Skeletal muscle tissue (tissue), 4 donors: ENCODE measurements around the gene MYL3. TPM values are rescaled to one million over a fixed set of nuclear protein-coding genes. Genes with fewer than 3 reads are reported as not detected.

ENCODE experiments used
- H3K27ac ChIP-seq: one replicate; pipeline ENCODE4 v1.7.0; 2013; ENCODE audit warnings: mild to moderate bottlenecking, low read depth, low read length, inconsistent platforms
- H3K27me3 ChIP-seq, 3 donors: one replicate each; pipeline ENCODE4 v1.7.0; 2013; ENCODE audit warnings: low read length in 3 of 3; ENCODE audit not compliant: control insufficient read depth in 3 of 3, insufficient read depth in 3 of 3
- H3K36me3 ChIP-seq, 3 donors: one replicate each; pipeline ENCODE4 v1.7.0; 2013; ENCODE audit warnings: low read length in 3 of 3; ENCODE audit not compliant: control insufficient read depth in 3 of 3, insufficient read depth in 3 of 3
- H3K4me1 ChIP-seq, 3 donors: one replicate each; pipeline ENCODE4 v1.7.0; 2013; ENCODE audit warnings: low read length in 3 of 3, mild to moderate bottlenecking in 3 of 3; ENCODE audit not compliant: control insufficient read depth in 3 of 3, insufficient read depth in 3 of 3
- H3K4me3 ChIP-seq, 3 donors: one replicate each; pipeline ENCODE4 v1.7.0; 2013; ENCODE audit warnings: low read length in 3 of 3
- H3K9ac ChIP-seq, 3 donors: one replicate each; pipeline ENCODE4 v1.7.0; 2013; ENCODE audit warnings: low read length in 3 of 3, mild to moderate bottlenecking in 3 of 3, moderate library complexity in 2 of 3, low read depth in 1 of 3
- H3K9me3 ChIP-seq, 3 donors: one replicate each; pipeline ENCODE4 v1.7.0; 2013; ENCODE audit warnings: low read length in 3 of 3; ENCODE audit not compliant: control insufficient read depth in 3 of 3
- total RNA-seq: library from RNA; depleted of rRNA; stranded (reverse); fragments of >200 nt; gene quantifications from one replicate; pipeline ENCODE4 v1.2.3, GENCODE V29; 2014
- donor health status: Osteomylitis.

The MYL3 gene
- total RNA-seq, 1 donor from 2014 or later = 53.2 TPM

DNA sequence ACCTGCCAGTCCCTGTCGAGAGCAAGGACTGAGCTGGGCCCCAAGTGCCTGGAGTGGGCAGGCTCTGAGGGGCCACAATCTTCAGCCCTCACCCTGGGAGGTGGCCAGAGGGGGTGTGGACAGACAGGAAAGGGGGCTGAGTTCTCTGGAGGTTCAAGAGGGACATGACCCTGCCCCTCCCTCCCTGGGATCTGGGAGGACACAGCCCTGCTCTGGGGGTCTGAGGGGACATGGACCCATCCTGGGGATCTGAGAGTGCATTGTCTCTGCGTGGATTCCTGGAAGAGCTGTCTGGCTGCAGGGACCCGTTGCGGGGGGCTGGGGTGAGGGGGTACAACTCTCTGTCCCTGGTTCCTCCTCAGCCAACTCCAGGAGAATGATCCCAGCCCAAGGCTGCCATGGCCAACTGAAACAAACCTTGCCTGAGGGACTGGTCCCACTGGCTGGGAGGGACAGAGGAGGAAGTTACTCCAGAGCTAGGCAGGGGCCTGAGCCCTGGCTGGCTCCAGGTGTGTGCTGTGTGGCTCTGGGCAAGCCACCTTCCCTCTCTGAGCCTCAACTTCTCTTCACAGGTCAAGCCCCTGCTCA is 43.3 kb upstream of the MYL3 start:
- H3K36me3 ChIP-seq = no peaks in the 10 kb centered on the region
- H3K4me3 ChIP-seq = no peak overlapping the region
- no peaks in the 10 kb centered on the region for H3K27me3 ChIP-seq
- no peak overlapping the region for H3K9ac ChIP-seq
- no peak overlapping the region for H3K27ac ChIP-seq
- peaks cover 18% of the 10 kb centered on the region in 3 donors for H3K4me1 ChIP-seq
- H3K9me3 ChIP-seq = no peaks in the 10 kb centered on the region

GRCh38 chr3:46905661-46906451 is 42.6 kb upstream of the MYL3 start:
- H3K27me3 ChIP-seq = no peaks in the 10 kb centered on the region
- H3K27ac ChIP-seq = no peak overlapping the region

GRCh38 chr3:46905213-46905560 is 41.9 kb upstream of the MYL3 start:
- no peaks in the 10 kb centered on the region for H3K36me3 ChIP-seq
- no peaks in the 10 kb centered on the region for H3K9me3 ChIP-seq
- no peak overlapping the region for H3K4me3 ChIP-seq
- no peaks in the 10 kb centered on the region for H3K27me3 ChIP-seq
- no peak overlapping the region for H3K27ac ChIP-seq
- no peak overlapping the region for H3K9ac ChIP-seq
- peaks cover 18 to 20% (median 18%) of the 10 kb centered on the region in 3 donors for H3K4me1 ChIP-seq

More at GRCh38 chr3:46905661-46906451, 42.6 kb upstream of the MYL3 start:
- no peak overlapping the region for H3K4me3 ChIP-seq
- no peak overlapping the region for H3K9ac ChIP-seq
- peaks cover 18% of the 10 kb centered on the region in 3 donors for H3K4me1 ChIP-seq
- H3K36me3 ChIP-seq = no peaks in the 10 kb centered on the region
- H3K9me3 ChIP-seq = no peaks in the 10 kb centered on the region

- H3K4me1 ChIP-seq = peaks cover 14 to 21% (median 14%) of the 10 kb centered on the region in 3 donors
- no peaks in the 10 kb centered on the region for H3K36me3 ChIP-seq
- no peak overlapping the region for H3K9ac ChIP-seq
- no peak overlapping the region for H3K27ac ChIP-seq
- no peaks in the 10 kb centered on the region for H3K9me3 ChIP-seq
- H3K27me3 ChIP-seq = peaks cover 0 to 1% (median 0%) of the 10 kb centered on the region in 3 donors
- no peak overlapping the region for H3K4me3 ChIP-seq
These were observed 41.3 kb upstream of the MYL3 start for GRCh38 chr3:46904303-46905212.

DNA sequence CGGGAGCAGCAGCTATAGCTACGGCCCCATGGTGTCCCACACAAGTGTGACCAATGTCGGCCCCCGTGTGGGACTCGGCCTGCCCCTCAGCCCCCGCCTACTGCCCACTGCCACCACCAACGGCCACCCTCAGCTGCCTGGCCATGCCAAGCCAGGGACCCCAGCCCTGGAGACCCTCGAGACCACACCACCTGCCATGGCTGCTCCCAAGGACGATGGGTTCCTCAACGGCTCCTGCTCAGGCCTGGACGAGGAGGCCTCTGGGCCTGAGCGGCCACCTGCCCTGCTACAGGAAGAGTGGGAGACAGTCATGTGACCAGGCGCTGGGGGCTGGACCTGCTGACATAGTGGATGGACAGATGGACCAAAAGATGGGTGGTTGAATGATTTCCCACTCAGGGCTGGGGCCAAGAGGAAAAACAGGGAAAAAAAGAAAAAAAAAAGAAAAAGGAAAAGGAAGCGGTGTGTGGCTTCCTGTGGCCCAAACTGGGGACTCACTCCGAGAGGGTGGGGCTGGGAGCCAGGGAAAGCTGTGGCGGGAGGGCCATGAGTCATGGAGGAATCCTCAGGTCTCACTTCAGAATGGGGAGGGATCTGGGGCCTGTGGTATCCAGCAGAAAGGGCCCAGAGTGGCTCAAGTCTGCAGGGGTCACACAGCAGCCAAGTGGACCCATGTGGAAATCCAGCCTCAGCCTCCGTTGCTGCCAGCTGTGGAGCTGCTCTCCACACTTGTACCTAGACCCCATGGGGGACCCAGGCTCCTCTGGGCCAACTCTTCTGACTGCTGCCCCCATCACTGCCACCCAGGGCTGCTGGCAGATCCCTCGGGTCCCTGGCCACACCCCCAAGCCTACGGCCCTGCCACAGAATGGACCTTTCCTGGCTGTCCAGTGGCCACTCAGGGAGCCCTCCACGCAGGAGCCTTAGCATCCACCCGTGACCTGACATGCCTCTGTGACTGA is 40.4 kb upstream of the MYL3 start:
- no peak overlapping the region for H3K27ac ChIP-seq
- H3K36me3 ChIP-seq = no peaks in the 10 kb centered on the region
- H3K9me3 ChIP-seq = no peaks in the 10 kb centered on the region
- no peak overlapping the region for H3K4me3 ChIP-seq
- H3K27me3 ChIP-seq = peaks cover 0 to 3% (median 0%) of the 10 kb centered on the region in 3 donors
- peaks cover 8 to 17% (median 9%) of the 10 kb centered on the region in 3 donors for H3K4me1 ChIP-seq
- H3K9ac ChIP-seq = no peak overlapping the region

GRCh38 chr3:46902188-46902631 is 39.0 kb upstream of the MYL3 start:
- Histone ChIP-seq H3K4me3 (no peak overlapping the region), H3K9me3 (no peaks in the 10 kb centered on the region), H3K27ac (no peak overlapping the region), H3K9ac (no peak overlapping the region), H3K4me1 (peaks cover 7 to 17% (median 8%) of the 10 kb centered on the region in 3 donors), H3K36me3 (no peaks in the 10 kb centered on the region), H3K27me3 (peaks cover 0 to 8% (median 4%) of the 10 kb centered on the region in 3 donors)

DNA sequence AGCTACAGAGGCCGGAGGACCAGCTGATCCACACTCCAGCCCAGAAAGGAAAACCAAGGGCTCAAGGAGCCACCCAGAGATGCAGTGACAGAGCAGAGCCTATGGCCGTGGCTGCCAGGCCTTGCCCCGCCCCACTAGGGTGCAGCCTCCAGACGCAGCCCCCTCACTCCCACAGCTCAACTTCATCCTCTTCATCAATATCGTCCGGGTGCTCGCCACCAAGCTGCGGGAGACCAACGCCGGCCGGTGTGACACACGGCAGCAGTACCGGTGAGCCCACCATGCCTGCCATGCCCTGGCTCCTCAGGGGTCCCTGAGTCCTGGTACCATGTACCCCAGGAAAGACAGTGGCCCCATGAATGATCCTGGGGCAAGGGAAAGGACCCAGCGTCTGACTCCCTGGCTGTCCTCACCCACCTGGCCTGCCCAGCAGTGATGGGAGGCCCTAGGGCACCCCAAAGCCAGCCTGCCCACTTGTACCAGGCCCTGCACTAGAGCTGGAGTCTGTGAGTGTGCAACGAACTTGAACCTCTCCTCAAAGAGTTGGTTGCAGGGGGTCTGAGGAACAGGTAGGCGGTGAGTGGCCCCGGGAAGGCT is 38.4 kb upstream of the MYL3 start:
- H3K9ac ChIP-seq = no peak overlapping the region
- no peaks in the 10 kb centered on the region for H3K36me3 ChIP-seq
- H3K9me3 ChIP-seq = no peaks in the 10 kb centered on the region
- no peak overlapping the region for H3K27ac ChIP-seq
- H3K4me1 ChIP-seq = peaks cover 7 to 17% (median 8%) of the 10 kb centered on the region in 3 donors
- no peak overlapping the region for H3K4me3 ChIP-seq
- H3K27me3 ChIP-seq = peaks cover 0 to 8% (median 4%) of the 10 kb centered on the region in 3 donors

DNA sequence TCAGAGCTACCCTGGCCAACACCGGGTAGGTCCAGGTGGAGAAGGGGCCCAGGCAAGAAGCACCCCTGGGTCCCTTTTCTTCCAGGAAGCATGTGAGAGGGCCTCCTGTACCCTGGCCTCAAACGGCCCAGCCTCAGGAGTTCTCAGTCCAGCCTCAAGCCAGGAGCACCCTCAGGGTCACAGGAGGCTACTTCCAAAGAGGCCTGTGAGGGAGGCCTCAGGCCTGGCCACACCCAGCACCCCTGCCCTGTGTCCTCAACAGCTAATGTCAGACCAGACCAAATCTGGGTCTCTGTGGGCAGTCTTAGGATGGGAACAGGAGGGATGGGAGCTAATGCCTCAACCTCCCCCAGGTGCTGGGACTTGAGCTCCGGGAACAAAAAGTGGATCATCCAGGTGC is 37.8 kb upstream of the MYL3 start:
- H3K9me3 ChIP-seq = no peaks in the 10 kb centered on the region
- H3K27me3 ChIP-seq = peaks cover 0 to 8% (median 4%) of the 10 kb centered on the region in 3 donors
- no peaks in the 10 kb centered on the region for H3K36me3 ChIP-seq
- no peak overlapping the region for H3K4me3 ChIP-seq
- H3K4me1 ChIP-seq = peaks cover 7 to 17% (median 8%) of the 10 kb centered on the region in 3 donors
- H3K9ac ChIP-seq = no peak overlapping the region
- H3K27ac ChIP-seq = no peak overlapping the region

GRCh38 chr3:46900356-46900755 is 37.1 kb upstream of the MYL3 start:
- Histone ChIP-seq H3K9ac (no peak overlapping the region), H3K4me1 (peaks cover 7 to 17% (median 11%) of the 10 kb centered on the region in 3 donors), H3K9me3 (no peaks in the 10 kb centered on the region), H3K4me3 (no peak overlapping the region), H3K27ac (no peak overlapping the region), H3K36me3 (no peaks in the 10 kb centered on the region), H3K27me3 (peaks cover 0 to 8% (median 4%) of the 10 kb centered on the region in 3 donors)
